SU-DHL-6 (cell line): ENCODE data around the gene DMBT1.

Source experiments
- H2AFZ ChIP-seq: fragments of 200-600 bp; sonication (generic); 2 replicates; pipeline ENCODE4 v1.6.1; 2014; ENCODE audit warnings: low read depth, mild to moderate bottlenecking, moderate library complexity, mixed read lengths, antibody characterized with exemption, low read length; ENCODE audit not compliant: severe bottlenecking
- H3F3A ChIP-seq: fragments of 200-600 bp; shearing (Covaris generic); 2 replicates; pipeline ENCODE4 v1.6.0; 2016; ENCODE audit warnings: antibody characterized with exemption, mild to moderate bottlenecking; ENCODE audit not compliant: insufficient read depth
- H3K27ac ChIP-seq: fragments of 200-600 bp; sonication (generic); 2 replicates; pipeline ENCODE4 v1.5.1; 2016; ENCODE audit warnings: low read depth, mild to moderate bottlenecking, low read length, moderate library complexity, mixed read lengths
- H3K27me3 ChIP-seq: fragments of 200-600 bp; sonication (generic), shearing (Covaris generic); 2 replicates; pipeline ENCODE4 v1.6.0; 2014; ENCODE audit warnings: mild to moderate bottlenecking, low read length
- H3K36me3 ChIP-seq: fragments of 200-600 bp; sonication (generic); 2 replicates; pipeline ENCODE4 v1.6.1; 2014; ENCODE audit warnings: mild to moderate bottlenecking, low read length, mixed read lengths
- H3K4me2 ChIP-seq: fragments of 300-600, 200-600 bp; shearing (Covaris generic), sonication (generic); 2 replicates; pipeline ENCODE4 v1.6.0; 2014; ENCODE audit warnings: low read length, low read depth, mild to moderate bottlenecking; ENCODE audit not compliant: poor library complexity, severe bottlenecking
- H3K4me3 ChIP-seq: fragments of 200-600 bp; sonication (generic); 2 replicates; pipeline ENCODE4 v1.5.1; 2014; ENCODE audit warnings: antibody characterized with exemption, low read length, mild to moderate bottlenecking, mixed read lengths; ENCODE audit not compliant: insufficient read depth, poor library complexity, severe bottlenecking
- H3K79me2 ChIP-seq: fragments of 200-600 bp; sonication (generic); 2 replicates; pipeline ENCODE4 v1.6.1; 2014; ENCODE audit warnings: mild to moderate bottlenecking, low read length, moderate library complexity; ENCODE audit not compliant: insufficient read depth
- H3K9ac ChIP-seq: fragments of 200-600 bp; sonication (generic); 2 replicates; pipeline ENCODE4 v1.7.0; 2014; ENCODE audit warnings: mild to moderate bottlenecking, low read length
- H3K9me2 ChIP-seq: fragments of 200-600 bp; sonication (generic); replicated peaks from 2 replicates; pipeline ENCODE4 v1.6.1; 2014; ENCODE audit warnings: low read length; ENCODE audit not compliant: insufficient read depth
- H3K9me3 ChIP-seq: fragments of 200-600 bp; sonication (generic); 2 replicates; pipeline ENCODE4 v1.6.1; 2014; ENCODE audit warnings: low read length, mixed read lengths; ENCODE audit not compliant: insufficient read depth
- H4K20me1 ChIP-seq: fragments of 200-600 bp; sonication (generic); 2 replicates; pipeline ENCODE4 v1.6.1; 2014; ENCODE audit warnings: low read depth, mild to moderate bottlenecking, antibody characterized with exemption, low read length, moderate library complexity, mixed read lengths
- EZH2phosphoT487 ChIP-seq: fragments of 200-600 bp; sonication (generic), shearing (Covaris generic); conservative IDR thresholded peaks from 2 replicates; pipeline ENCODE4 v1.6.1; 2018; ENCODE audit warnings: mild to moderate bottlenecking, antibody characterized with exemption, low read length, moderate library complexity, mixed read lengths
- TF ChIP-seq, protein P1 (sequence below): fragments of 200-600 bp; sonication (generic); IDR thresholded peaks from one replicate; pipeline ENCODE4 v1.5.1; 2017; ENCODE audit warnings: antibody characterized with exemption, mild to moderate bottlenecking, low read length, moderate library complexity; ENCODE audit not compliant: insufficient read depth, poor library complexity, severe bottlenecking

The DMBT1 gene

DNA sequence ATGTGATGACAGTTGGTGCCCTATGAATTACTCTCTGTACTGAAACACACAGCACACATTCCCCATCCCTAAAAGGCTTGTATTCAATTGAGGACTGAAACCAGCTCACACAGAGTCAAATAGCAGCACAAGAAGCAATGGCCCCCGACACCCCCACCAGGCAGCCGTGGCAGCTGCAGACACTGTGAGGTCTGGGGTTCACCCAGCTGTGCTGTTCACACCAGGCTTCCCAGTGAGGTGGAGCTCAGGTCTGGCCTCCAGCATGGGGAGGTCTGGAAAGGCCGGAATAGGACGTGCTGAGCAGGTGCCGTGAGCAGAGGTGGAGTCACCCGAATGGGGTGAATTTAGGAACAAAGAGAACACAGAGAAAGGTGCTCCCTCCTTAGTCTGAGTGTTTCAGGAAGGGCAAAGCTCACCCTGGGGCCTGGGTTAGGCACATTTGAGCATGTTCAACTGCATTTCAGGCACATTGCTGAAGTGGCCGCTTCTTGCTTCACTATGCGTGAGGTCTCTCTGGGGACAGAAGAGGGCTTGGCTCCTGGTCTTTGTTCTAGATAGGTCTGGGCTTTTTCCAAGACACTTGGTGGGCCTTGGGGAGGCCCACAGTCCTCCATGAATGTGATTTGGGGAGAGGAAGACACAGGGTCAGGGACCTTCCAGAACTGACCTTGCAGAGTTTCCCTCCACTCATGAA is 97.9 kb downstream of the DMBT1 start:
- Histone ChIP-seq H3K79me2 (no peaks in the 10 kb centered on the region), H2AFZ (no peak overlapping the region), H4K20me1 (no peaks in the 10 kb centered on the region), H3K9ac (no peak overlapping the region), H3F3A (no peaks in the 10 kb centered on the region), H3K9me2 (no peaks in the 10 kb centered on the region), H3K4me3 (no peak overlapping the region), H3K9me3 (no peaks in the 10 kb centered on the region), H3K4me2 (no peak overlapping the region), H3K27ac (no peak overlapping the region), H3K36me3 (no peaks in the 10 kb centered on the region), H3K27me3 (no peaks in the 10 kb centered on the region)
- TF ChIP-seq EZH2phosphoT487, result no peak
- TF ChIP-seq, protein P1, sequence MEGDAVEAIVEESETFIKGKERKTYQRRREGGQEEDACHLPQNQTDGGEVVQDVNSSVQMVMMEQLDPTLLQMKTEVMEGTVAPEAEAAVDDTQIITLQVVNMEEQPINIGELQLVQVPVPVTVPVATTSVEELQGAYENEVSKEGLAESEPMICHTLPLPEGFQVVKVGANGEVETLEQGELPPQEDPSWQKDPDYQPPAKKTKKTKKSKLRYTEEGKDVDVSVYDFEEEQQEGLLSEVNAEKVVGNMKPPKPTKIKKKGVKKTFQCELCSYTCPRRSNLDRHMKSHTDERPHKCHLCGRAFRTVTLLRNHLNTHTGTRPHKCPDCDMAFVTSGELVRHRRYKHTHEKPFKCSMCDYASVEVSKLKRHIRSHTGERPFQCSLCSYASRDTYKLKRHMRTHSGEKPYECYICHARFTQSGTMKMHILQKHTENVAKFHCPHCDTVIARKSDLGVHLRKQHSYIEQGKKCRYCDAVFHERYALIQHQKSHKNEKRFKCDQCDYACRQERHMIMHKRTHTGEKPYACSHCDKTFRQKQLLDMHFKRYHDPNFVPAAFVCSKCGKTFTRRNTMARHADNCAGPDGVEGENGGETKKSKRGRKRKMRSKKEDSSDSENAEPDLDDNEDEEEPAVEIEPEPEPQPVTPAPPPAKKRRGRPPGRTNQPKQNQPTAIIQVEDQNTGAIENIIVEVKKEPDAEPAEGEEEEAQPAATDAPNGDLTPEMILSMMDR, result no peak

DNA sequence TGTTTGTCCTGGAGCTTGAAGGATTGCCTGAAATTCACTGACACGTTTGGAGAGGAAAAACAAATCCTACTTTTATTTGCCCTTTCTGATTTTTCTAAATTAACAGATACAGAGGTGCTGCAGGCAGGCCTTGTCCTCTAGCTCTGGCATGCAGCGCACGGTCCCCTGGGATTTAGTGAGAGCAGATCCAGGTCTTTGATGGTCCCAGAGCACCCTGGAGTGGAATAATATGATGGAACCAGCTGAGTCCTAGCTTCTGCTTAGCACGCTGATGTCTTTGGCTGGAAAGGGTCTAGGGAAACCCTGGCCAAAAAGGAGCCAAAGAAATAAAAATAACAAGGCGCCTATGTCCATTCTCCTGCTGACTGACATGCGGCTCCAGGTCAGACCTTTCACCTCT is 98.6 kb downstream of the DMBT1 start:
- Histone ChIP-seq H3K27ac (no peak overlapping the region), H4K20me1 (no peaks in the 10 kb centered on the region), H3K4me3 (no peak overlapping the region), H3K9ac (no peak overlapping the region), H3K9me3 (no peaks in the 10 kb centered on the region), H3K27me3 (no peaks in the 10 kb centered on the region), H3K36me3 (no peaks in the 10 kb centered on the region), H3K79me2 (no peaks in the 10 kb centered on the region), H3K4me2 (no peak overlapping the region), H3F3A (no peaks in the 10 kb centered on the region), H2AFZ (no peak overlapping the region), H3K9me2 (no peaks in the 10 kb centered on the region)
- no peak for TF ChIP-seq EZH2phosphoT487
- TF ChIP-seq, protein P1, result no peak

DNA sequence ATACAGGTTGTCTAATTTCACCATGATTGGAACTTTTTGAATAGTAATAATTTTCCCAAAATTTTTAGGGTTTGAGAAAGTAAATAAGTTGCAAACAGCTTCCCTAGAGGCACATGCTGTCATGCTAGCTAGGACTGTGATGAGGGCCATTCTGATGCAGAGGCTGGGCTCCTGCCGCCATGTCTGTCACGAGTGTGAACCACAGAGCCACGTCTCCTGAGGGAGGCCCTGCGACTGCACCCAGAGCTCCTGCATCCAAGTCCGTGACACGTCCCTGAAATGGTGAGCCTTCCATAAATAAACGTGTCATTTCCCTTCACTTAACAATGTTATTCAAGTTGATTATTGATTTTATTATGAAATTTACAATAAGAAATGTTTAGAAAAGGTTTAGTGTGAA is 99.1 kb downstream of the DMBT1 start:
- no peak overlapping the region for H3K9ac ChIP-seq
- no peaks in the 10 kb centered on the region for H3F3A ChIP-seq
- no peak overlapping the region for H3K27ac ChIP-seq
- H3K79me2 ChIP-seq, result no peaks in the 10 kb centered on the region
- no peaks in the 10 kb centered on the region for H3K27me3 ChIP-seq
- no peaks in the 10 kb centered on the region for H4K20me1 ChIP-seq
- H3K9me2 ChIP-seq, result no peaks in the 10 kb centered on the region
- TF ChIP-seq, protein P1, result no peak
- no peak overlapping the region for H3K4me2 ChIP-seq
- no peak overlapping the region for H3K4me3 ChIP-seq
- no peaks in the 10 kb centered on the region for H3K9me3 ChIP-seq
- no peak overlapping the region for H2AFZ ChIP-seq
- H3K36me3 ChIP-seq, result no peaks in the 10 kb centered on the region
